ENCODE data around the gene TEX2. TPM values are rescaled to one million over a fixed set of nuclear protein-coding genes. Genes with fewer than 3 reads are reported as not detected.

The TEX2 gene
- total and polyA plus RNA-seq, 9 of the 15 experiments (the other 6 are each of a cell fraction or from before 2014, with no cell fraction given) = 4.1 to 27.6 (median 19.3) TPM

DNA sequence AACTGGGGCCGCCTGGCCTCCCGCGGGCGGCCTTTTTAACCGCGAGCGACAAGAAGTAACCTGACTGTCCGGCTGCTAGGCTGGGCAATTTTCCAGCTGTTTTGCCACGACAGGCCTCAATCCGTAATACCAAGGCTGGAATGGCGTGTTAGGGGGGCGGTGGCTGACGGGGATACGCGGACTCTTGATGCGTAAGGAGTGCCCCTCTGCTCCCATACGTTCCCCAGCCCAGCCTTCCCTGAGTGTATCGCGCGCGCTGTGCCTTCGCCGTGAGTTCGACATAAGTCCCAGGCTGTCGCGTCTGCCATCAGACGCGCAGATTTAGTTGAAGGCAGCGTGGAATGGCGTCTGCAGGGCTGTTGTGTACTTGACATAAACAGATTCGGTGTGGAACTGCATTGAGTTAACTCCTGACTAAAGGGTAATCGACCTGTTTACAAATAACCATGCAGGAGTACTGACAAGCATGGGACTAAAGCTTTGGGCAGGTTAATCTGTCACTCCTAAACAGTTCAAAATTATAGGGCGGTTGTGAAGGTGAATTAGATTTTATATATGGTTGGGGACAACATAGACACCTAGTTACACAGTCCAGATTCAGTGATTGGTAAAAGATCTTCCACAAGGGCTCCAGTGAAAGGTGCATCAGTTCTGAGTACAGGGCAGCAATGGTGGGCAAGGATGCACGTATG is 116.5 kb downstream of the TEX2 start (continued):
- TF ChIP-seq PRMT5 (CRISPR knock-in tag; IDR thresholded peaks at IDR 0.05) (0 out of 2 replicates have a peak, but pooled peaks have one; percentile 1), ILF3 (IDR thresholded peaks at IDR 0.05; ENCODE audit: borderline replicate concordance) (0 out of 2 replicates have a peak, but pooled peaks have one; percentile 32), ZNF253 (CRISPR knock-in tag; conservative IDR thresholded peaks at IDR 0.05) (peak; percentile 75), ETV1 (tag; conservative IDR thresholded peaks at IDR 0.05; ENCODE audit: low read depth) (0 out of 2 replicates have a peak, but pooled peaks have one; percentile 24), CHCHD3 (CRISPR knock-in tag; IDR thresholded peaks at IDR 0.05) (no peak), ZBED1 (IDR thresholded peaks at IDR 0.05) (0 out of 2 replicates have a peak, but pooled peaks have one; percentile 53), PRPF4 (IDR thresholded peaks at IDR 0.05; ENCODE audit: insufficient read depth, low read depth, low read length, poor library complexity, severe bottlenecking) (no peak), ZFX (CRISPR knock-in tag; IDR thresholded peaks at IDR 0.05) (peak; percentile 39; the same call in 1 of the 2 replicates), ZC3H4 (CRISPR knock-in tag; IDR thresholded peaks at IDR 0.05; ENCODE audit: borderline replicate concordance) (peak; percentile 94), RBM39 (optimal IDR thresholded peaks at IDR 0.05; ENCODE audit: low read depth, low read length) (peak; percentile 91), LCOR (CRISPR knock-in tag; IDR thresholded peaks at IDR 0.05) (peak; percentile 78; the same call in 1 of the 2 replicates), CHD1 (IDR thresholded peaks at IDR 0.05; ENCODE audit: low read length) (peak; percentile 71)
- TF ChIP-seq, protein P1, sequence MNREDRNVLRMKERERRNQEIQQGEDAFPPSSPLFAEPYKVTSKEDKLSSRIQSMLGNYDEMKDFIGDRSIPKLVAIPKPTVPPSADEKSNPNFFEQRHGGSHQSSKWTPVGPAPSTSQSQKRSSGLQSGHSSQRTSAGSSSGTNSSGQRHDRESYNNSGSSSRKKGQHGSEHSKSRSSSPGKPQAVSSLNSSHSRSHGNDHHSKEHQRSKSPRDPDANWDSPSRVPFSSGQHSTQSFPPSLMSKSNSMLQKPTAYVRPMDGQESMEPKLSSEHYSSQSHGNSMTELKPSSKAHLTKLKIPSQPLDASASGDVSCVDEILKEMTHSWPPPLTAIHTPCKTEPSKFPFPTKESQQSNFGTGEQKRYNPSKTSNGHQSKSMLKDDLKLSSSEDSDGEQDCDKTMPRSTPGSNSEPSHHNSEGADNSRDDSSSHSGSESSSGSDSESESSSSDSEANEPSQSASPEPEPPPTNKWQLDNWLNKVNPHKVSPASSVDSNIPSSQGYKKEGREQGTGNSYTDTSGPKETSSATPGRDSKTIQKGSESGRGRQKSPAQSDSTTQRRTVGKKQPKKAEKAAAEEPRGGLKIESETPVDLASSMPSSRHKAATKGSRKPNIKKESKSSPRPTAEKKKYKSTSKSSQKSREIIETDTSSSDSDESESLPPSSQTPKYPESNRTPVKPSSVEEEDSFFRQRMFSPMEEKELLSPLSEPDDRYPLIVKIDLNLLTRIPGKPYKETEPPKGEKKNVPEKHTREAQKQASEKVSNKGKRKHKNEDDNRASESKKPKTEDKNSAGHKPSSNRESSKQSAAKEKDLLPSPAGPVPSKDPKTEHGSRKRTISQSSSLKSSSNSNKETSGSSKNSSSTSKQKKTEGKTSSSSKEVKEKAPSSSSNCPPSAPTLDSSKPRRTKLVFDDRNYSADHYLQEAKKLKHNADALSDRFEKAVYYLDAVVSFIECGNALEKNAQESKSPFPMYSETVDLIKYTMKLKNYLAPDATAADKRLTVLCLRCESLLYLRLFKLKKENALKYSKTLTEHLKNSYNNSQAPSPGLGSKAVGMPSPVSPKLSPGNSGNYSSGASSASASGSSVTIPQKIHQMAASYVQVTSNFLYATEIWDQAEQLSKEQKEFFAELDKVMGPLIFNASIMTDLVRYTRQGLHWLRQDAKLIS (CRISPR knock-in tag; IDR thresholded peaks at IDR 0.05) = peak; percentile 76; the same call in 1 of the 2 replicates
- TF ChIP-seq, protein P2, sequence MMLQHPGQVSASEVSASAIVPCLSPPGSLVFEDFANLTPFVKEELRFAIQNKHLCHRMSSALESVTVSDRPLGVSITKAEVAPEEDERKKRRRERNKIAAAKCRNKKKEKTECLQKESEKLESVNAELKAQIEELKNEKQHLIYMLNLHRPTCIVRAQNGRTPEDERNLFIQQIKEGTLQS (IDR thresholded peaks at IDR 0.05) = no peak
- TF ChIP-seq, protein P2 (CRISPR knock-in tag; conservative IDR thresholded peaks at IDR 0.05) = peak; percentile 95
- TF ChIP-seq, protein P3, sequence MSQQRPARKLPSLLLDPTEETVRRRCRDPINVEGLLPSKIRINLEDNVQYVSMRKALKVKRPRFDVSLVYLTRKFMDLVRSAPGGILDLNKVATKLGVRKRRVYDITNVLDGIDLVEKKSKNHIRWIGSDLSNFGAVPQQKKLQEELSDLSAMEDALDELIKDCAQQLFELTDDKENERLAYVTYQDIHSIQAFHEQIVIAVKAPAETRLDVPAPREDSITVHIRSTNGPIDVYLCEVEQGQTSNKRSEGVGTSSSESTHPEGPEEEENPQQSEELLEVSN (IDR thresholded peaks at IDR 0.05; ENCODE audit: borderline replicate concordance in 1 of 2, extremely low read depth in 1 of 2, insufficient read depth in 1 of 2, insufficient read length in 1 of 2, low read depth in 1 of 2, low read length in 1 of 2, poor library complexity in 1 of 2, severe bottlenecking in 1 of 2) = peak; percentile 7 to 9
